Omental fat pad (tissue), 4 donors: ENCODE measurements around the gene ARL4C. TPM values are rescaled to one million over a fixed set of nuclear protein-coding genes. Genes with fewer than 3 reads are reported as not detected.
A peak's percentile ranks its signal among the peaks of the same experiment; 100 is the strongest.

Source experiments
- ATAC-seq: fragments of 150-250 bp; one replicate; pipeline ENCODE4 v1.9.1; 2016; ENCODE audit warnings: mild to moderate bottlenecking, moderate library complexity; ENCODE audit not compliant: low FRiP score
- DNase-seq: peaks from one replicate; pipeline ENCODE4 v3.0.0-alpha.2; 2019; ENCODE audit warnings: low spot score
- CTCF ChIP-seq, 3 donors: fragments of 450-650 bp; IDR thresholded peaks; one replicate each; pipeline ENCODE4 v1.5.1; 2016 to 2017; ENCODE audit warnings: antibody characterized with exemption in 3 of 3, mild to moderate bottlenecking in 3 of 3, moderate library complexity in 2 of 3
- total RNA-seq, 4 donors: library from RNA; depleted of rRNA; stranded (reverse); fragments of >200 nt; gene quantifications; one replicate each; pipeline ENCODE4 v1.1.0, GENCODE V29; 2016

ARL4C gene, protein sequence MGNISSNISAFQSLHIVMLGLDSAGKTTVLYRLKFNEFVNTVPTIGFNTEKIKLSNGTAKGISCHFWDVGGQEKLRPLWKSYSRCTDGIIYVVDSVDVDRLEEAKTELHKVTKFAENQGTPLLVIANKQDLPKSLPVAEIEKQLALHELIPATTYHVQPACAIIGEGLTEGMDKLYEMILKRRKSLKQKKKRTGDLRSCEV
- 10 to 100 TPM; 13.7 to 32.2 (median 19.3) TPM for total RNA-seq

- TF ChIP-seq CTCF (IDR thresholded peaks at IDR 0.05), result no peak
- DNase-seq, result no peak
- ATAC-seq, result peak; percentile 83
Observed at GRCh38 chr2:234496835-234497593, at the start of gene ARL4C. TSS of gene ARL4C (minus strand) at chr2:234497081. CDS start at chr2:234496586, 495 bp downstream.

- TF ChIP-seq CTCF (IDR thresholded peaks at IDR 0.05), result peak in 2 of 3 donors; percentile 48 to 53
- peak; percentile 58 for ATAC-seq
- DNase-seq, result peak; percentile 60
Observed at GRCh38 chr2:234544659-234545611, 48.1 kb upstream of the ARL4C start.

- ATAC-seq (no peak), DNase-seq (no peak)
- TF ChIP-seq CTCF (IDR thresholded peaks at IDR 0.05), result no peak
Observed at GRCh38 chr2:234542742-234543141, 45.9 kb upstream of the ARL4C start.

- no peak for TF ChIP-seq CTCF (IDR thresholded peaks at IDR 0.05)
- ATAC-seq (no peak), DNase-seq (no peak)
Observed at GRCh38 chr2:234537929-234538328, 41.0 kb upstream of the ARL4C start.

DNA sequence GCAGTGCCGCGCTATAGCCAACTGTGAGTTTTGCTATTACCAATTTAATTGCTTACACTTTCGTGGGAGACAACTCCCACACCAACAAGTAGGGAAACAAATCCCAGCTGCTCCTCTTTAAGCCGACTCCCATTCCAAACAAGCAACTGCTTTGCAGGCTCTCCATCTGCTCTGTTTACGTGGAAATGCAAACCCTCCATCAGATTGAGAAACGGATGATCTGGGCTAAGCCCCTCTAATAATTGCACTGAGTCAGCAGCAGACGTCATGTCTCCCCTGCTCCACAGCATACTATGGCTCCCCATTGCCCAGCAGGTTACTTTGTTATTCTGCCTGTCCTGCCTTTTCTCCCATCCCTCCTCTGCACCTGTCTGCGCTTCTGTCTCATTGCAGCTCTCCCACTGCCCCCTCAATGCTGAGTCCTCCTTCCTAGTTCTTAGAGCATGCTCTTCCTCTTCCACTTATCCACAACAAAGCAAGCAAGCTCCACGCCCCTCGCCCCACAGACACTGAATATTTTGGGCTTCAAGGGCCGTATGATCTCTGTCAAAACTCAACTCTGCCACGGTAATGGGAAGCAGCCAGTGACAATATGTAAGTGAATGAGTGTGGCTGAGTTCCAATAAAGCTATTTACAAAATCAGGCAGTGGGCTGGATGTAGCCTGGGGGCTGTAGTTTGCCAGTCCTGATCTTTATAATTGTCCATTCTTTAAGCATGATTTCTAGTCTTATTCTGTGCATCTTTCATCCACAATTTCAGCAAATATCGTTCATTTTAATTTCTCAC is 39.5 kb upstream of the ARL4C start:
- ATAC-seq (no peak), DNase-seq (no peak)
- no peak for TF ChIP-seq CTCF (IDR thresholded peaks at IDR 0.05)

DNA sequence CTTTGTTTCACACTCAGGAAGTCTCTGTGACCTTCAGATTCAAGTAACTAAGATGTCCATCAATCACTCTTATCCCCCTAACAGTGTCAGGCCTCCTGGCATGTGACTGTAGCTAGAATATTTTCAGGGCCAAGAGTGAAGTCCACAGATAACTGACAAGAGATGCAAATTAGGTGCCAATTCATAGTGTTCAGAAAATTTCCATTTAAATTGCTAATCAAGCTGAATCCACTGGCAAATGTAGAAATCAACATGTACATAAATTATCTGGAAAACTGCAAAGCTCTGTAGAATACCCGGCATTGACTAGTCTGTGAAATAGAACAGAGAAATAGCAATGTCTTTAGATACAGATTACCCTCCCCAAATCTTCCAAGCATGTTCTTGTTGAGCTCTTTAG is 38.6 kb upstream of the ARL4C start:
- ATAC-seq, result no peak
- no peak for DNase-seq
- TF ChIP-seq CTCF (IDR thresholded peaks at IDR 0.05), result no peak
